ENCODE results near the gene PCNT.

DNA sequence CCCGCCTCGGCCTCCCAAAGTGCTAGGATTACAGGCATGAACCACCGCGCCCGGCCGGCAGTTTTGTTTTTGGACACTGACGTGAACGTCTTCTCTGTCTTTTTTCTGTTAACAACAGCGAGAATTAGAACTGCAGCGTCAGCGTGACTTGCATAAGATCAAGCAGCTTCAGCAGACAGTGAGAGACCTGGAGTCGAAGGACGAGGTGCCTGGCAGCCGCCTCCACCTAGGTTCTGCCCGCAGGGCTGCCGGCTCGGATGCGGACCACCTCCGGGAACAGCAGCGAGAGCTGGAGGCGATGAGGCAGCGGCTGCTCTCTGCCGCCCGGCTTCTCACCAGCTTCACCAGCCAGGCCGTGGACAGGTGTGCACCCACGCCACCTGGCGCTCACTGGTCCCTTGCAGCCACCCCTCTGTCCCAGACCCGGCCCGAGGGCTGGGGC lies 111.9 kb downstream of the PCNT start:
- TF ChIP-seq, protein P1, sequence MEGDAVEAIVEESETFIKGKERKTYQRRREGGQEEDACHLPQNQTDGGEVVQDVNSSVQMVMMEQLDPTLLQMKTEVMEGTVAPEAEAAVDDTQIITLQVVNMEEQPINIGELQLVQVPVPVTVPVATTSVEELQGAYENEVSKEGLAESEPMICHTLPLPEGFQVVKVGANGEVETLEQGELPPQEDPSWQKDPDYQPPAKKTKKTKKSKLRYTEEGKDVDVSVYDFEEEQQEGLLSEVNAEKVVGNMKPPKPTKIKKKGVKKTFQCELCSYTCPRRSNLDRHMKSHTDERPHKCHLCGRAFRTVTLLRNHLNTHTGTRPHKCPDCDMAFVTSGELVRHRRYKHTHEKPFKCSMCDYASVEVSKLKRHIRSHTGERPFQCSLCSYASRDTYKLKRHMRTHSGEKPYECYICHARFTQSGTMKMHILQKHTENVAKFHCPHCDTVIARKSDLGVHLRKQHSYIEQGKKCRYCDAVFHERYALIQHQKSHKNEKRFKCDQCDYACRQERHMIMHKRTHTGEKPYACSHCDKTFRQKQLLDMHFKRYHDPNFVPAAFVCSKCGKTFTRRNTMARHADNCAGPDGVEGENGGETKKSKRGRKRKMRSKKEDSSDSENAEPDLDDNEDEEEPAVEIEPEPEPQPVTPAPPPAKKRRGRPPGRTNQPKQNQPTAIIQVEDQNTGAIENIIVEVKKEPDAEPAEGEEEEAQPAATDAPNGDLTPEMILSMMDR (IDR thresholded peaks at IDR 0.05): no peak
- no peak for TF ChIP-seq POLR2A (IDR thresholded peaks at IDR 0.05)
